ENCODE results near the gene RHBG. TPM values are rescaled to one million over a fixed set of nuclear protein-coding genes. Genes with fewer than 3 reads are reported as not detected.

The RHBG gene
- total and polyA plus RNA-seq, 2 donors (not counting 3 experiments of a cell fraction or from before 2014, with no cell fraction given): not detected

DNA sequence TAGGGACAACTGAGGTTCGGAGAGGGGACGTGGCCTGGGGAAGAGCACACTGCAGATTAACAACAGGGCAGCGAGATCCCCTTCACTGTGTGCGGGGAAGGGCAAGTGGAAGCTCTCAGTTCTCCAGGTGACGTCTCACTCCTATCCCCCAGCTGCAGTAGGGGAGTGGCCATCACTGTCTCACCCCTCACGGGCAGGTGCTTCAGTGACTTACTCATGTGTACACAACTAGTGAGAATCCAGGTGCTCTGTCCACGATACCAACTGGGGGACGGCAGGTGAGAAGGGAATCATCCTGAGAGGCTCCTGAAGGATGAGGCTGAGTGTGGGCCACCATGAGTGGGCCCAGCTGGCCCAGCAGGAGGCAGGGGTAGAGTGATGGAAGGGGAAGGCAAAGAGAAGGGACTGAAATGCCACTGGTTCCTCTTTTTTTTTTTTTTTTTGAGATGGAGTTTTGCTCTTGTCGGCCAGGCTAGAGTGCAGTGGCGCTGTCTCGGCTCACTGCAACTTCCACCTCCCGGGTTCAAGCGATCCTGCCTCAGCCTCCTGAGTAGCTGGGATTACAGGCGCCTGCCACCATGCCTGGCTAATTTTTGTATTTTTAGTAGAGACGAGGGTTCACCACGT is 25.9 kb downstream of the RHBG start:
- Histone ChIP-seq H3K79me2 (ENCODE audit: control insufficient read depth, insufficient read depth, low read length) (no peaks in the 10 kb centered on the region), H3K27me3 (ENCODE audit: control insufficient read depth in 2 of 2, insufficient read depth in 2 of 2, low read length in 2 of 2) (peaks cover 3 to 15% of the 10 kb centered on the region in 2 experiments), H3K4me3 (replicated peaks in 1 of 3; ENCODE audit: insufficient read depth in 1 of 3, low read depth in 1 of 3, low read length in 3 of 3) (no peak overlapping the region), H4K20me1 (replicated peaks; ENCODE audit: control insufficient read depth, extremely low read depth, insufficient read depth, low read length) (no peaks in the 10 kb centered on the region), H3K36me3 (ENCODE audit: control insufficient read depth in 2 of 2, extremely low read depth in 1 of 2, insufficient read depth in 2 of 2, low read length in 2 of 2) (no peaks in the 10 kb centered on the region), H3K9me1 (replicated peaks; ENCODE audit: control insufficient read depth, extremely low read depth, insufficient read depth, low read length) (no peaks in the 10 kb centered on the region), H3K4me2 (ENCODE audit: insufficient read depth, low read length) (no peak overlapping the region), H3K9ac (replicated peaks; ENCODE audit: extremely low read depth, insufficient read depth, low read length) (no peak overlapping the region), H3K27ac (ENCODE audit: insufficient read depth, low read depth, low read length) (no peak overlapping the region), H3K4me1 (ENCODE audit: control insufficient read depth, extremely low read depth, insufficient read depth, low read length) (no peaks in the 10 kb centered on the region), H2AFZ (ENCODE audit: low read depth, low read length) (no peak overlapping the region), H3K9me3 (replicated peaks; ENCODE audit: control insufficient read depth, insufficient read depth, low read length) (no peaks in the 10 kb centered on the region)
- DNase-seq (ENCODE audit: low read depth, low spot score): no peak
- FAIRE-seq: no peak
- ChIA-PET POLR2A (interaction anchor here (0.7 kb wide), 1 partner anchor 133 kb away, joined by 4 read pairs; no protein-coding TSS in a partner anchor), CTCF (interaction anchor here (1.0 to 5.0 kb wide), 2 partner anchors 9 to 52 kb away, joined by 5 to 52 read pairs; no protein-coding TSS in a partner anchor)
- dilution Hi-C loops (cut with MboI; ENCODE audit: extremely low pct_ligation_motif_present, low sequenced_read_pairs) (no loop called here), intact Hi-C loops (cut with micrococcal nuclease) (no loop called here)
- BruUV-seq (replicated peaks): no TSS peak
- TF ChIP-seq MYC (IDR thresholded peaks at IDR 0.05; ENCODE audit: low read depth, low read length): no peak

DNA sequence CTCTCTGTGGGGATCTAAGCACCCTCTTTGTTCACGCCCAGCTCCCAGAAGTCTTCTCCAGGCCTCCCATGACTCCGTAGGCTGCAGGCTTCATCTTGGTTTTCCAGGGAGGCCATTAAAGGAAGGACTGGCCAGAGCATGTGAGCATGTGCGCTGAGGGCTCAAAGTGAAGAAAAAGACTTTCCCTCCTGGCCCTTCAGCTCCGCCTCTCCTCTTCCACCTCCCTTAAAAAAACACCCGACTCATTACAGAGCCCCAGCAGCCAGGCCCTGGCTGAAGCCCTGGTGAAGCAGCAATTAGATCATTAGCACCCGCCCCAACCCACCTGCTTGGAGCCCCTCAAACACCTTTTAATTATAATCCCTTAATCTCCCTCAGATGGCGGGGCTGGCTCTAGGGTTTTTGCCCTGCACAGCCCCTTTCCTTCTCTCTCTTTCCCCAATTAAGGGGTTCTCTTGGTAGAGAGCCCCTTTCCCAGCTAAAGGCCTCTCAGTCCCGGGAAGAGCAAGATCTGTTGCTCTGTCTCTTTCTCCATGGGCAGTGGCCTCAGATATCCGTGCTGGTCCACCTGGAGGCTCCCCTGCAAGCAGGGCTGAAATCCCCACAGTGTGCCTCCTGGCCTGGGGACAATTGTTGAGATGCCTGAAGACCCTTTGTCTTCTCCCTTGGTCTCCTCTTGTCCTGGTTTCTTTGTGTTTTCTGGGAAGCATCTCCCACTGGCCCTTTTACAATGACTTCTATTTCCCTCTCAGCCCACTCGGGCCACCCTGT is 30.5 kb downstream of the RHBG start:
- no TSS peak for BruUV-seq (replicated peaks)
- Histone ChIP-seq H3K36me3 (ENCODE audit: control insufficient read depth in 2 of 2, extremely low read depth in 1 of 2, insufficient read depth in 2 of 2, low read length in 2 of 2) (no peaks in the 10 kb centered on the region), H3K9me1 (replicated peaks; ENCODE audit: control insufficient read depth, extremely low read depth, insufficient read depth, low read length) (no peaks in the 10 kb centered on the region), H3K4me1 (ENCODE audit: control insufficient read depth, extremely low read depth, insufficient read depth, low read length) (no peaks in the 10 kb centered on the region), H3K79me2 (ENCODE audit: control insufficient read depth, insufficient read depth, low read length) (no peaks in the 10 kb centered on the region), H3K27ac (ENCODE audit: insufficient read depth, low read depth, low read length) (no peak overlapping the region), H3K27me3 (ENCODE audit: control insufficient read depth in 2 of 2, insufficient read depth in 2 of 2, low read length in 2 of 2) (peaks cover 11 to 14% of the 10 kb centered on the region in 2 experiments), H2AFZ (ENCODE audit: low read depth, low read length) (no peak overlapping the region), H3K4me3 (replicated peaks in 1 of 3; ENCODE audit: insufficient read depth in 1 of 3, low read depth in 1 of 3, low read length in 3 of 3) (no peak overlapping the region), H3K9me3 (replicated peaks; ENCODE audit: control insufficient read depth, insufficient read depth, low read length) (no peaks in the 10 kb centered on the region), H3K9ac (replicated peaks; ENCODE audit: extremely low read depth, insufficient read depth, low read length) (no peak overlapping the region), H4K20me1 (replicated peaks; ENCODE audit: control insufficient read depth, extremely low read depth, insufficient read depth, low read length) (no peaks in the 10 kb centered on the region), H3K4me2 (ENCODE audit: insufficient read depth, low read length) (no peak overlapping the region)
- TF ChIP-seq, protein P1, sequence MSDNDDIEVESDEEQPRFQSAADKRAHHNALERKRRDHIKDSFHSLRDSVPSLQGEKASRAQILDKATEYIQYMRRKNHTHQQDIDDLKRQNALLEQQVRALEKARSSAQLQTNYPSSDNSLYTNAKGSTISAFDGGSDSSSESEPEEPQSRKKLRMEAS (IDR thresholded peaks at IDR 0.05; ENCODE audit: insufficient read depth, insufficient read length): no peak
- TF ChIP-seq, protein P2, sequence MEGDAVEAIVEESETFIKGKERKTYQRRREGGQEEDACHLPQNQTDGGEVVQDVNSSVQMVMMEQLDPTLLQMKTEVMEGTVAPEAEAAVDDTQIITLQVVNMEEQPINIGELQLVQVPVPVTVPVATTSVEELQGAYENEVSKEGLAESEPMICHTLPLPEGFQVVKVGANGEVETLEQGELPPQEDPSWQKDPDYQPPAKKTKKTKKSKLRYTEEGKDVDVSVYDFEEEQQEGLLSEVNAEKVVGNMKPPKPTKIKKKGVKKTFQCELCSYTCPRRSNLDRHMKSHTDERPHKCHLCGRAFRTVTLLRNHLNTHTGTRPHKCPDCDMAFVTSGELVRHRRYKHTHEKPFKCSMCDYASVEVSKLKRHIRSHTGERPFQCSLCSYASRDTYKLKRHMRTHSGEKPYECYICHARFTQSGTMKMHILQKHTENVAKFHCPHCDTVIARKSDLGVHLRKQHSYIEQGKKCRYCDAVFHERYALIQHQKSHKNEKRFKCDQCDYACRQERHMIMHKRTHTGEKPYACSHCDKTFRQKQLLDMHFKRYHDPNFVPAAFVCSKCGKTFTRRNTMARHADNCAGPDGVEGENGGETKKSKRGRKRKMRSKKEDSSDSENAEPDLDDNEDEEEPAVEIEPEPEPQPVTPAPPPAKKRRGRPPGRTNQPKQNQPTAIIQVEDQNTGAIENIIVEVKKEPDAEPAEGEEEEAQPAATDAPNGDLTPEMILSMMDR (IDR thresholded peaks at IDR 0.05; ENCODE audit: extremely low read depth in 1 of 2, insufficient read depth in 1 of 2, low read depth in 1 of 2, low read length in 2 of 2): no peak
- TF ChIP-seq POLR2A (IDR thresholded peaks at IDR 0.05; ENCODE audit: low read depth, low read length) (no peak), EZH2 (IDR thresholded peaks at IDR 0.05; ENCODE audit: borderline replicate concordance, low read depth, low read length, severe bottlenecking) (no peak), POLR2AphosphoS5 (IDR thresholded peaks at IDR 0.05; ENCODE audit: insufficient read depth, low read depth, low read length) (no peak), GATA2 (IDR thresholded peaks at IDR 0.05; ENCODE audit: insufficient read depth, insufficient read length, low read depth, low read length) (no peak), FOS (IDR thresholded peaks at IDR 0.05; ENCODE audit: borderline replicate concordance, insufficient read depth, low read length) (no peak), JUN (IDR thresholded peaks at IDR 0.05; ENCODE audit: borderline replicate concordance, insufficient read depth, insufficient read length, low read depth) (no peak)
- ChIA-PET CTCF (interaction anchor here (2.0 to 5.1 kb wide), 2 partner anchors 15 to 46 kb away, joined by 7 to 29 read pairs; no protein-coding TSS in a partner anchor), POLR2A (no interaction called here)
- FAIRE-seq (no peak), DNase-seq (ENCODE audit: low read depth, low spot score) (no peak)
- dilution Hi-C loops (cut with MboI; ENCODE audit: extremely low pct_ligation_motif_present, low sequenced_read_pairs) (no loop called here), intact Hi-C loops (cut with micrococcal nuclease) (no loop called here)

Measured in endothelial cell of umbilical vein (primary cell).